T-helper 17 cell (primary cell): ENCODE measurements around the gene FOXB1. TPM values are rescaled to one million over a fixed set of nuclear protein-coding genes. Genes with fewer than 3 reads are reported as not detected.

Experiments used
- ATAC-seq: fragments of 150-1000 bp; cut with Tn5 transposase; 2 replicates; pipeline ENCODE4 v1.10.0; 2021; ENCODE audit warnings: mild to moderate bottlenecking, moderate library complexity
- DNase-seq, 3 donors: peaks; one replicate each; pipeline versions ENCODE4 v3.0.0 to v3.0.0-alpha.2; 2020 to 2021
- H3K9me3 ChIP-seq: one replicate; pipeline ENCODE4 v1.7.0; 2013; ENCODE audit warnings: low read length, mild to moderate bottlenecking; ENCODE audit not compliant: control insufficient read depth, poor library complexity, severe bottlenecking
- H3K27ac Mint-ChIP-seq: one replicate; pipeline ENCODE4 v1.8.0; 2022; ENCODE audit warnings: mild to moderate bottlenecking, moderate library complexity, mixed read lengths
- H3K27me3 Mint-ChIP-seq: one replicate; pipeline ENCODE4 v1.8.0; 2022; ENCODE audit warnings: mixed read lengths
- H3K36me3 Mint-ChIP-seq: one replicate; pipeline ENCODE4 v1.8.0; 2022; ENCODE audit warnings: low read depth, mixed read lengths
- H3K4me1 Mint-ChIP-seq: one replicate; pipeline ENCODE4 v1.8.0; 2022; ENCODE audit warnings: mild to moderate bottlenecking, mixed read lengths
- H3K4me3 Mint-ChIP-seq: one replicate; pipeline ENCODE4 v1.8.0; 2022; ENCODE audit warnings: mild to moderate bottlenecking, moderate library complexity, mixed read lengths
- total RNA-seq, 4 donors: library from RNA in 2 of 4; stranded (reverse) in 2 of 4; gene quantifications; one replicate each; pipeline ENCODE4 v1.2.3 and lab custom pipeline; 2022 to 2026

Gene FOXB1
- total RNA-seq, 2 donors from 2014 or later = 0.21 to 0.22 TPM

DNA sequence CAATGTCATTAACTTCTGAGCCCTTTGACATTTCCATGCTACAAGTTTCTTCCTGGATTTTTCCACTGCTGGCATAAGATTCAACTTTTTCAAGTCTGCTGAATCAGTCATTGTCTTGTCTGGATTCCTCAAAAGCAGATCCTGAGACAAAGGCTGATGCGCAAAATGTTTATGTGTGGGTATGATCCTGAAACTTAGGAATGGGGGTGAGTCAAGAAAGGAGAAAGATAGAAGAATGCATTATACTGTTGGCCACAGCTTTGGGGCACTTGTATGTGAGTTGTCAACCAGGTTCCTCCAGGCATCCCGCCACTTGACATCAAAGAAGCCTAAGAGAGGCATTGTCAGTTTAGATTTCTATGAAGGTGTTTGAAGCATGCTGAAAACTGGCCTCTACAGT is 50.4 kb downstream of the FOXB1 start:
- ATAC-seq = no peak
- Mint-ChIP-seq H3K4me1 (no peaks in the 10 kb centered on the region), H3K36me3 (no peaks in the 10 kb centered on the region), H3K27me3 (peaks cover 46% of the 10 kb centered on the region), H3K4me3 (no peak overlapping the region), H3K27ac (no peak overlapping the region)
- no peaks in the 10 kb centered on the region for H3K9me3 ChIP-seq
- DNase-seq = no peak
